Effector memory CD4-positive, alpha-beta T cell (primary cell): ENCODE results near the gene FDCSP.

Experiments used
- DNase-seq, 3 donors: peaks; one replicate each; pipeline ENCODE4 v3.0.0-alpha.2; 2020
- H3K27ac ChIP-seq: 2 replicates; pipeline ENCODE4 v1.7.0; 2013; ENCODE audit warnings: mild to moderate bottlenecking, low read length, moderate library complexity; ENCODE audit not compliant: insufficient read depth, poor library complexity, severe bottlenecking
- H3K27me3 ChIP-seq: replicated peaks from 2 replicates; pipeline ENCODE4 v1.7.0; 2013; ENCODE audit warnings: mild to moderate bottlenecking, low read length; ENCODE audit not compliant: insufficient read depth, control insufficient read depth, poor library complexity, severe bottlenecking
- H3K36me3 ChIP-seq: 2 replicates; pipeline ENCODE4 v1.7.0; 2013; ENCODE audit warnings: mild to moderate bottlenecking, low read length, moderate library complexity; ENCODE audit not compliant: control insufficient read depth, insufficient read depth
- H3K4me1 ChIP-seq: 2 replicates; pipeline ENCODE4 v1.7.0; 2013; ENCODE audit warnings: low read length, mild to moderate bottlenecking; ENCODE audit not compliant: control insufficient read depth, insufficient read depth, poor library complexity, severe bottlenecking
- H3K4me3 ChIP-seq: 2 replicates; pipeline ENCODE4 v1.7.0; 2013; ENCODE audit warnings: low read length, low read depth, mild to moderate bottlenecking; ENCODE audit not compliant: insufficient read depth, poor library complexity, severe bottlenecking
- H3K9me3 ChIP-seq: 2 replicates; pipeline ENCODE4 v1.7.0; 2013; ENCODE audit warnings: mild to moderate bottlenecking, low read length, moderate library complexity; ENCODE audit not compliant: control insufficient read depth
- total RNA-seq, 3 donors: gene quantifications; one replicate each; lab custom pipeline; 2026; lab: John Stamatoyannopoulos, UW

The FDCSP gene
- total RNA-seq: 0 reads per million in 3 donors

- no peak within 1 kb of the TSS for H3K4me3 ChIP-seq
- no peak for DNase-seq
- no peaks in the 10 kb centered on the region for H3K9me3 ChIP-seq
- H3K27ac ChIP-seq: no peak within 1 kb of the TSS
- no peaks in the 10 kb centered on the region for H3K4me1 ChIP-seq
- H3K27me3 ChIP-seq: no peaks in the 10 kb centered on the region
- no peaks in the 10 kb centered on the region for H3K36me3 ChIP-seq
Measured at GRCh38 chr4:70225824-70226223, at the start of gene FDCSP. FDCSP (plus strand) TSS chr4:70226124; CDS start chr4:70231195, 5,071 bp downstream.

- Histone ChIP-seq H3K9me3 (no peaks in the 10 kb centered on the region), H3K4me3 (no peak overlapping the region)
- DNase-seq: no peak
Measured at GRCh38 chr4:70177090-70177489, 48.8 kb upstream of the FDCSP start.

GRCh38 chr4:70178075-70178660 lies 47.8 kb upstream of the FDCSP start:
- Histone ChIP-seq H3K9me3 (no peaks in the 10 kb centered on the region), H3K27me3 (no peaks in the 10 kb centered on the region), H3K27ac (no peak overlapping the region), H3K4me3 (no peak overlapping the region), H3K36me3 (no peaks in the 10 kb centered on the region), H3K4me1 (no peaks in the 10 kb centered on the region)
- no peak for DNase-seq

More at GRCh38 chr4:70177090-70177489, 48.8 kb upstream of the FDCSP start:
- Histone ChIP-seq H3K36me3 (no peaks in the 10 kb centered on the region), H3K27ac (no peak overlapping the region), H3K4me1 (no peaks in the 10 kb centered on the region), H3K27me3 (no peaks in the 10 kb centered on the region)

- no peak for DNase-seq
- H3K27ac ChIP-seq: no peak overlapping the region
- no peaks in the 10 kb centered on the region for H3K27me3 ChIP-seq
- H3K4me3 ChIP-seq: no peak overlapping the region
- no peaks in the 10 kb centered on the region for H3K4me1 ChIP-seq
- H3K9me3 ChIP-seq: no peaks in the 10 kb centered on the region
- no peaks in the 10 kb centered on the region for H3K36me3 ChIP-seq
Measured at GRCh38 chr4:70179811-70180210, 46.1 kb upstream of the FDCSP start.

- DNase-seq: no peak
- Histone ChIP-seq H3K36me3 (no peaks in the 10 kb centered on the region), H3K4me3 (no peak overlapping the region), H3K27me3 (no peaks in the 10 kb centered on the region), H3K27ac (no peak overlapping the region), H3K4me1 (no peaks in the 10 kb centered on the region), H3K9me3 (no peaks in the 10 kb centered on the region)
Measured at GRCh38 chr4:70181864-70182263, 44.1 kb upstream of the FDCSP start.

GRCh38 chr4:70182517-70183167 lies 43.3 kb upstream of the FDCSP start:
- no peaks in the 10 kb centered on the region for H3K27me3 ChIP-seq
- H3K36me3 ChIP-seq: no peaks in the 10 kb centered on the region
- no peak for DNase-seq
- no peaks in the 10 kb centered on the region for H3K9me3 ChIP-seq
- H3K4me3 ChIP-seq: no peak overlapping the region
- no peaks in the 10 kb centered on the region for H3K4me1 ChIP-seq
- H3K27ac ChIP-seq: no peak overlapping the region

GRCh38 chr4:70183168-70183939 lies 42.6 kb upstream of the FDCSP start:
- Histone ChIP-seq H3K4me1 (no peaks in the 10 kb centered on the region), H3K9me3 (no peaks in the 10 kb centered on the region), H3K27me3 (no peaks in the 10 kb centered on the region), H3K27ac (no peak overlapping the region), H3K4me3 (no peak overlapping the region), H3K36me3 (no peaks in the 10 kb centered on the region)
- DNase-seq: no peak

GRCh38 chr4:70183940-70184246 lies 42.0 kb upstream of the FDCSP start:
- Histone ChIP-seq H3K4me3 (no peak overlapping the region), H3K27me3 (no peaks in the 10 kb centered on the region), H3K36me3 (no peaks in the 10 kb centered on the region), H3K4me1 (no peaks in the 10 kb centered on the region), H3K27ac (no peak overlapping the region), H3K9me3 (no peaks in the 10 kb centered on the region)
- DNase-seq: no peak

GRCh38 chr4:70187216-70187615 lies 38.7 kb upstream of the FDCSP start:
- Histone ChIP-seq H3K4me1 (no peaks in the 10 kb centered on the region), H3K9me3 (no peaks in the 10 kb centered on the region), H3K27me3 (no peaks in the 10 kb centered on the region), H3K27ac (no peak overlapping the region), H3K36me3 (no peaks in the 10 kb centered on the region), H3K4me3 (no peak overlapping the region)
- DNase-seq: no peak

GRCh38 chr4:70190579-70190978 lies 35.3 kb upstream of the FDCSP start:
- no peak overlapping the region for H3K27ac ChIP-seq
- no peak overlapping the region for H3K4me3 ChIP-seq
- H3K9me3 ChIP-seq: no peaks in the 10 kb centered on the region
- H3K27me3 ChIP-seq: no peaks in the 10 kb centered on the region
- H3K4me1 ChIP-seq: no peaks in the 10 kb centered on the region
- no peak for DNase-seq
- H3K36me3 ChIP-seq: no peaks in the 10 kb centered on the region
